GM21360 (cell line): Measurements from ENCODE around the gene INF2.

Experiments
- ATAC-seq: cut with Tn5 transposase; IDR thresholded peaks from one replicate; pipeline ENCODE4 v1.9.1; 2021; ENCODE audit warnings: mild to moderate bottlenecking, moderate library complexity; ENCODE audit not compliant: unreplicated experiment

INF2 gene

DNA sequence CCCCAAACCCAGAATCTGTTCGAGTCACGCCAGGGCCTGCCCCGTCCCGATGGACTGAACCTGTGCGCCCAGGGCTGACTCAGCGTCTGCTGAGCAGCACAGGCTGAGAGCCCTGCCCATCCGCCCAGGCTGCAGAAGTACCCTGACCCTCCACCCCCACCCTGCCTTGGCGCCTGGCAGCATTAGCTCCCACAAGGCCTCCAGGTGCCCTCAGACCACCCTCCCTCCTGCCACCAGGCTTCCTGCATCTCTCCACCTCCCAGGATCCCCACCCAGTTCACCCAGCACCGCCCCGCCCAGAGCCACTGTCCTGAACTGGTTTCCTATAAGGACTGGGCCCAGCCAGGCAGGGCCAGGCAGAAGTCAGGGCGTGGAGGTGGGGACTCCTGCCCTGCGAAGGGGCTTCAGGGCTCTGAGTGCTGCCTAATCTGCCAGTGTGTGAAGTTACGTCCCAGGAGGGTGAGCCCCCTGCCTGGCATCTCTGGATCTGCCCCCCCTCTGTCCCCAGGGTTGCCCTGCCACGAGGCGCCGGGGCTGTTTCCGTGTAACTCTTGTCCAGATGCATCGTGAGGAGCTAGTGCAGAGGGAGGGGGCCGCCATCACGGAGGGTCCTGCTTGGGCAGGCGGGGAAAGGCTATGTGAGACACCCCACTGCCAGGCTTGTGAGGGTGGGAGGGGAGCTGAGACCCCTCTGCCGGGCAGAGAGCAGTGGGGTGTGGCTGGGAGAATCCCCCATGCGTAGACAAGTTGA lies 43.7 kb downstream of the INF2 start:
- ATAC-seq, result no peak

DNA sequence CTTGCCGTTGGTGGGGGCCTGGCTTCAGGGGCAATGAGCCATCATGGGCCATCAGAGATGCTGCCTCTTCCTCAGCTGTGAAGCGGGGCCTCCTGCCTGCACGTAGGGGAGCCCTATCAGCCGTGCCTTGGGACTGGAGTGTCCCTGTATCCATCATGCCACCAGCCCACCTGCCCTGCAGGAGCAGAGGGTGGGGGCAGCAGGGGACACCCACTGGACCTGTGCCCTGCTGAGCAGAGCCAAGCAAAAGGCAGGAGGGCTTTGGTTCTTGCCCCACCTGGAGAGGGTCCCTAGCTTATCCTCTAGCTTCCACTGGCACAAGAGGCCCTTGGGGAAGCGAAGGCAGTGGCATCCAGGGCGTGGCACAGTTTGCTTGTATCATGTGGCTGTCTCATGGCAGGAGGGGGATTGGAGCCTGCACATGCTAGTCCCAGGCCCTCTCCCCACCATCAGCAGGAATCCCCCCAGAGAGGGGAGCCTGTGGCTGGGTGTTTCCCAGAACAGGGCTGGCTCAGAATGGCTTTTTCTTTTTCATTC lies 44.7 kb downstream of the INF2 start:
- ATAC-seq, result no peak

DNA sequence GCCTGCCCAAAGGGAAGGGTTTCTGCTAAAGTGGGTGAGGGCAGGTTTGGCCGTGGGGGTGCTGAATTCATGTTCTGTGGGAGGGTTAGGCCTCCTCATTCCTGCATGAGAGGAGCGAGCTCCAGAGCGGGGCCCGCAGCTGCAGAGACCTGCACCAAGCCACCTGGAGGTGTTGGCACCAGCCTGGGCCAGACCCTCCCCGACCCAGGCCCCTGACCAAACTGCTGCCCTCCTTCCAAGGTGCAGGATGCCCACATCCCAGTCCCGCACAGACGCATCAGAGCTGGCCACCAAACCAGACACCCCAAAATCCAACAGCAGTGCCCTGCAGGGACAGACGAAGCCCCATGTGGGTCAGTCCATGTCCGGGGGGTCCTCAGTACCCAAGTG lies 45.2 kb downstream of the INF2 start:
- ATAC-seq, result no peak

DNA sequence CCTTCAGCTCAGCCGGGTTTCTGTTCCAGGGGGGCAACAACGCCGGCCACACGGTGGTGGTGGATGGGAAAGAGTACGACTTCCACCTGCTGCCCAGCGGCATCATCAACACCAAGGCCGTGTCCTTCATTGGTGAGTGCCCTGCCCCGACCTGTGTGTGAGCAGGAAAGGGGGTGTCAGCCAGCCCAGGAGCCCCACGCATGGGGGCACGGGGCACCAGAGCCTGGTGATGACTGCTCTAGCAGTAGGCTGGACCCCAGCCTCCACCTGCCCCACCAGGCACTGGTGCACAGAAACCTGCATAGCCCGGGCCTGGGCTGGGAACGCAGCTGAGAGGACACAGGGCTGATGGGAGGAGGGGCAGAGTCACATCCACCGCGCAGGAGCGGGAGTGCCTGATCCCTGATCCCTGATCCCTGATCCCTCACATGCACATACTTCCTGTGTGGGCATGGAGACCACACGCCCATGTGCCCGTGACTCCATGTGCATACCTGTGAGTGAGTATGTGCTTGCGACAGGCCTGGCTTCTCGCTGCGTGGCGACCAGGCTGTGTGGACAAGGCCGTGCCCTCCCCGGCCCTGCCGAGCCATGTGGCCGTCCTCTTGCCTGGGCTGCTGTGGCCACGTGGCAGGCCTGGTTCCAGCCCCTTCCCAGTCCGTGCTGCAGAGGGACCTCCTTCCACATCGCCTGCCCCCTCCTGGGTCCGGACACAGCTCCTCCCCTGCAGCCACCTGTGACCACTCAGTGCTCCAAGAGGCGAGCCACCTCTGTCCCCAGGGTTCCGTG lies 45.8 kb downstream of the INF2 start:
- ATAC-seq, result no peak

DNA sequence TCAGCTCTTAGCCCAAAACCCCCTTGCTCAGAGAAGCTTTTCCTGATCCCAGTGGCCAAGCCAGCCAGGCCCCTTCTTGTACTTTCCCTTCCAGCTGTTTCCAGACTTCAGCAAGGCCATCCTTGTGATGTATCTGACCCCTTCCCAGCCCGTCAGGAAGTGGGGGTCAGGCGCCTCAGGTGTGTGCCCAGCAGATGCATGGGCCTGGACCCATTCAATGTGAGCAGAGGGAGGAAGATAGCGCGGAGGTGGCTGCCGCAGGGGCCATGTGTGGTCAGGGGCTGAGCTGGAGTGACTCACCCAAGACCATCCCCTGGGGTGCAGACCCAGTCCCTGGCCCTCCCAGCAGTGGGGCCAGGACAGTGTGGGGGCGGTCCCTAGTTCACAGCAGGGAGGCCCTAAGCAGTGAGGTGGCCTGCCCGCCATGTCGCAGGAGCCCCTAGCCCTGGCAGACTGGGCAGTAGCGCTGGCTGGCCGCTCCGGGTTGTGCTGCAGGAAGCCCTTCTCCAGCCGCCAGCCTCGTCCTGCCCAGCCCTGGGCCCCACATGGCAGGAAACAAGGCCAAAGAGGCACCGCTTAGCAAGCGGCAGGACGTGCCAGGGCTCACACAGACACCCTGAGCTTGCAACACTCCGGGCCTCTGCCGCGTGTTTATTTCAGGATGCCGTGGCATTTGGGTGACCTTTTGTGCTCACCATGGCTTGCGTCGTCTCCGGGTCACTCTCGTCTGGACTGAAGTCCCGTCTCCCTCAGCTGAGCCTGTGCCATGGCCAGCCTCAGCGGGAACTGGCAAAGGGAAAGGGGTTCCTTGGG lies 46.6 kb downstream of the INF2 start:
- no peak for ATAC-seq

DNA sequence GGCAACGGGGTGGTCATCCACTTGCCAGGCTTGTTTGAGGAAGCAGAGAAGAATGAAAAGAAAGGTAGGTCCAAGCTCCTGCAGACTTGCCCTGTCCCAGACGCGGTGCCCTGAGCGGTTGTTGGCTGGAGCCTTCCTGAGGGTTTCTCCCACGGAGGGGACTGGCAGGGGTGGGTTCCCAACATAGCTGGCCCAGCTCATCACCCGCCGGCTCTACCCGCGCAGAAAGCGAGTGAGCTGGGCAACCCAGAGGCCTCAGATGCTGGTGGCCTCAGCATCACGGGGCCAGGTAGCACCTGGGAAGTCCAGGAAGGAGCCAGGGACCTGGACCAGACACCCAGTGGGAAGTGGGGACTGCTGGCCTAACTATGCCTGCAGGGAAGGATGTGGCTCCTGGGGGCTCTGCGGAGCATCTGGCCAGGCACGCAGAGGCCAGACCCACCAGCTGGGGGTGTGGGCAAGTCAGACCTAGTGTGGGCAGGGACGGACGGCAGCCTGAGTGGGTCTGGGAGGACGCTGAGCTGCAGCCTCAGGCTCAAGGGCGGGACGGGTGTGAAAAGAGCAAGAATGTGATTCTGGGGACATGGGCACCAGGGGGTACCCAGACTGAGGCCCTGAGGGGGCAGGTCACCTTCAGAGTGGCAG lies 49.1 kb downstream of the INF2 start:
- ATAC-seq, result no peak

DNA sequence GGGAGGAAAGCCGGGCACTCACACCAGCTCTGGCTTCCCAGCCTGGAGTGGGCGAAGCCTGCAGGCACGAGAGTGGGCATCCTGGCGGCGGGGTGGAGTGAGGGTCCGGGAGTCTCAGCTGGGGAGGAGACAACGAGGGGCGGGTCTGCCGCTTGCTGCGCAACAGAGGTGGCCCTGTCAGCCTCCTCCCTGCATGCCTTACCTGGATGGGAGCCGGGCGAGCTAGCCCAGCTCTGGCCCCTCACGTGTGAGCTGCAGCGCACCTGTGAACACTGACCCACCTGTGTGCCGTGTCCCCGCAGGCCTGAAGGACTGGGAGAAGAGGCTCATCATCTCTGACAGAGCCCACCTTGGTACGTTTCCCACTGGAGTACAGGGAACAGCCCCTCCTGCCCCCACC lies 49.6 kb downstream of the INF2 start:
- no peak for ATAC-seq

DNA sequence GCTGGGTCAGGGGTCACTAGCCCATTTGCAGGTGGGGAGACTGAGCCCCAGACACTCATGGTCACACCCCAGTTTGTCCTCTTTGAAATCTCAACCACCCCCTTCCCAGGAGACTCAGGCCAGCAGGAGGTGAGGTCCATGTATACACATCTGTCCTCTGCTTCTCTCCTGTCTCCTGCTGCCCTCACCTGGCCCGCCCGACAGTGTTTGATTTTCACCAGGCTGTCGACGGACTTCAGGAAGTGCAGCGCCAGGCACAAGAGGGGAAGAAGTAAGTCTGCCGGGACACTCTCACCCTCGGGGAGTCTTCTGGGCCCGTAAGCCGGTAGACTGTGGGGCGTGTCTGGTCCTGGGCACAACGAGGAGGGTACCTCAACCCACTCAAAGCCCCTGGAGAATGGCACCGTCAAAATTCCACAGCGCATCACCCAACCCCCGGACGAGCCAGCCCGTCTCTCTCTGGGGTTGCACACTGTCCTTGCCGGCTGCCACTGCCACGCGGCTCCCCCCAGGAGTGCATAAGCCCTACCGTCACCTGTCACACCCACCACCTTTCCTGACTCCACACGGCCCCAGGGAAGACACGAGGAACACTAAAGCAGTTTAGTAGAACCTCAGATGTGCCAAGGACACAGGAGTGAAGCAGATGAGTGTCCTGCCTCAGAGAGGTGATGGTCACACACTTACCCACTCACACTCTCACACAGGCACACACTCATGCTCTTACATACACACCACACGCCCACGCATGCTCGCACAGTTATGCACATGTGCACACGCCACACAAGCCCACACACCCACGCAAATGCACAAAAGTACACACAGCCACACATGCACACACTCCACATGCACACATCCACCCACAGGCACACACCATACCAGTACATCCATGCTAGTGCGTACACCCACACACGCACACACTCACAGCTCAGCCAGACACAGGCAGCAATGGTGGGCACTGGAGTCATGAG lies 50.4 kb downstream of the INF2 start:
- ATAC-seq, result no peak

DNA sequence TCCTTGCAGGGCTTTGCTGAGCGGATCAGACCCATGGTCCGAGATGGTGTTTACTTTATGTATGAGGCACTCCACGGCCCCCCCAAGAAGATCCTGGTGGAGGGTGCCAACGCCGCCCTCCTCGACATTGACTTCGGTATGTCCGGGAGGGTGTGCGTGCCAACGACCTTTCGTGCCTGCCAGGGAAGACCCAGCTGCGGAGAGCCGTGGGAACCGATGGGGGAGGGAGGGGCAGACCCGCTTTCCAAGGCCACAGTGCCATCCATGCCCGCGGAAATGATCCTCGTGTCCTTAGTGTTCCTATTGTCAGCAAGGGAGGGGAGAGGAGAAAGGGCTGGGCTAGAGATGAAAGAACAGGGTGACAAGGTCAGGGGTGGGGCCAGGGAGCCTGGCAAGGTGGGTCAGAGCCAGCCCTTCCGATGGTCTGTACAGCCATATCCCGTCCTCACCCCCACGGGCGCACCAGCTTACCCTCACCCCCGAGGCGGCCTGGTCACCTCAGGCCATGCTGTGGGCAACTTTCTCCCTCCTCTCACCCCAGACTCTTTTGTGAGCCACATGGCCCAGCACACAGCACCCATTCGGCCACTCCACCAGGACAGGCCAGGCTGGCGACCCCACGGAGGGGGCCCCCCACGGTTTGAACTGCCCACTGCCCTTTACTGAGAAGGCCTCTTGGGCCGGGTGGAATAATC lies 51.8 kb downstream of the INF2 start:
- ATAC-seq, result no peak

DNA sequence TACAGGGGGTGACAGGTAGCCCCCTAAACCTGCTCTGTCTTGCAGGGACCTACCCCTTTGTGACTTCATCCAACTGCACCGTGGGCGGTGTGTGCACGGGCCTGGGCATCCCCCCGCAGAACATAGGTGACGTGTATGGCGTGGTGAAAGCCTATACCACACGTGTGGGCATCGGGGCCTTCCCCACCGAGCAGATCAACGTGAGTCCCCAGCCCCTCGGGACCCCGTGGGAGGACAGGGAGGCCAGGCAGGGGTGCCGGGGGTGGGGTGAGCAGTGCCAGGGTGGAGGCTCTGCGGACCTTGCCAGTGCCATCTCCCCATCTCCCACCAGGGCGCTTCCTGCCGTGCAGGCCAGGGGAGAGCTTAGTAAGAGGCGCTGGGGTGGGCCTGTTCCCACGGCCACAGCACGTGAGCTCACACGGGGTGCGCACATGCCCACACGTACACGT lies 52.4 kb downstream of the INF2 start:
- no peak for ATAC-seq

DNA sequence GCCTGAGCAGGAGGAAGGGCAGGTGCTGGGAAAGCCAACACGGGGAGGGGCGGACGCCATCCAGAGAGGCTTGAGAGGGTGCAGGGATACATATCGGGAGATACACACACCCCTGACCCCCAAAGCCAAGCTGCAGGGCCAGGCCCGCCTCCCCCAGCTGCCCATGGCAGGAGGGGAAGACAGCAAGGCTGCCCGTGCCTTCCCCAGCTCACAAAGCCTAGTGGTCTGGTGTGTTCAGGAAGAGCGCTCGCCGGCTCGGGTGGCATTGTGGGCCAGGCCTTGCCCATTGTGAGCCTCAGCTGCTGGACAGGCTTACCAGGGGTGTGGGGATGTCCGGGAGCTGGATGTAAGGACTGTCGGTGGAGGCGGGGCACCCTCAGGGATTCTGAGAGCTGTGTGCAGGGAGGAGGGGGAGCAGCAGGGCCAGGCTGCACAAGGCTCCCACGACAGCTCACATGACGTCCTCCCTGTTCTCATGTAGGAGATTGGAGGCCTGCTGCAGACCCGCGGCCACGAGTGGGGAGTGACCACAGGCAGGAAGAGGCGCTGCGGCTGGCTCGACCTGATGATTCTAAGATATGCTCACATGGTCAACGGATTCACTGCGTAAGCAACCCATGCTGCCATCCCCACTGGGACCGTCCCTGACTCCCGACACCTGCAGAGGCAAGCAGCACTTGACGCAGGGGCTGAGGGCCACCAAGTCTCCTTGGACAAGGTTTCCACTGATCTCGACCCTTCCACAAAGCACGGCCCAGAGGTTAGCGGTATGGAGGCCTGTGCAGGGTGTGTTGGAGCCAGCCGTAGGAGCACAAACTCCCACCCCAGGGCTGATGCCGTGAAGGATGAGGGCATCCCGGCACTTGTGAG lies 53.4 kb downstream of the INF2 start:
- ATAC-seq, result no peak

DNA sequence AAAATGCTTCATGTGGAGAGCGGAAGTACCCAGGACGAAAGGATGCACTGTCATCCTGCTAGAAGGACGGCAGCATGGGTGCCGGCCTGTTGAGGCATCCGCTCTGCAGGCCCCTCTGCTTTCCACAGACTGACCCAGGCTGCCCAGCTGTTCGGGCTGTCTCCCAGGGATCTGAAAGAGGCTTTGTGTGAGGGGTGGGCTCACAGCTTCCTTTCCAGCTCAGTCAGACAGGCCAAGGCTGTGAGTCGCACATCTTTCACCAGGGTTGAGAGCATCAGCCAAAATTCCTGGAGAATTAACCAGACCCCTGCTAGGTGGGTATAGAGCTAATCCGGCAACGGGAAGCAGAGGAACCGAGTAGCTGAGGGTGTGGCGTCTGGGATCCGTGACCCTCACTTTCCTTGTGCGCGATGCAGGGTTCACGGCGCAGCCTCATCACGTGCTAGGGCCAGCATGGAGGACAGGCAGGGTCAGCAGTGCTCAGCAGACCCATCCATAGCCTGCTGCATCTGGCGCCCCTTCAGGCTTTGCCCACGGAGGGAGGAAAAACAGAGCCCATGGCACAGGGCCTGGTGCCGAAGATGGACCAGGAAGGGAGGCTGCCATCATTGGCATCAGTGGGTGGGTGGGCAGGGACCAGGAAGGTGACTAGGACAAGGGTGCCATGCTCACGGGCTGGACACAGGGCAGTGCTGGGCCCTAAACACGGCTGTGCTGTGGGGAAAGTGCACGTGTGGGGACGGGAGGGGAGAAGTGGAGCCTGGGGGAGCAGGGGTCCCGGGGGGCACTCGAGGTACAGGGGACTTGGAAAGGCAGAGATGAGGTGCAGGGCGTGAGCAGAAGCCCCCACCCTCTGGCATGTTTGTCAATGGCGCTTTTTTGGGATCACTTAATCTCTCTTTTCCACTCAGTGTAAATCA lies 54.3 kb downstream of the INF2 start:
- ATAC-seq, result no peak

DNA sequence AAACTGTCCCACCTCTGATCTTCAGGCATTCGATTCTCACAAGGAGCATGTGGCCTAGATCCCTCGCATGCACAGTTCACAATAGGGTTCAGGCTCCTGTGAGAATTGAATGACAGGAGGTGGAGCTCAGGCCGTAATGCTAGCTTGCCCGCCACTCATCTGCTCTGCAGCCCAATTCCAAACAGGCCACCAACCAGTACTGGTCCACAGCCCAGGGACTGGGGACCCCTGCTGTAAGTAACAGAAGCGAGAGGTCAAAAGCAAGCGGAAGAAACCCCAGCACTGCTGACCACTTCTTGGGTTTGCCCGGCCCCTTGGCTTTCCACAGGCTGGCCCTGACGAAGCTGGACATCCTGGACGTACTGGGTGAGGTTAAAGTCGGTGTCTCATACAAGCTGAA lies 55.1 kb downstream of the INF2 start:
- ATAC-seq, result no peak

DNA sequence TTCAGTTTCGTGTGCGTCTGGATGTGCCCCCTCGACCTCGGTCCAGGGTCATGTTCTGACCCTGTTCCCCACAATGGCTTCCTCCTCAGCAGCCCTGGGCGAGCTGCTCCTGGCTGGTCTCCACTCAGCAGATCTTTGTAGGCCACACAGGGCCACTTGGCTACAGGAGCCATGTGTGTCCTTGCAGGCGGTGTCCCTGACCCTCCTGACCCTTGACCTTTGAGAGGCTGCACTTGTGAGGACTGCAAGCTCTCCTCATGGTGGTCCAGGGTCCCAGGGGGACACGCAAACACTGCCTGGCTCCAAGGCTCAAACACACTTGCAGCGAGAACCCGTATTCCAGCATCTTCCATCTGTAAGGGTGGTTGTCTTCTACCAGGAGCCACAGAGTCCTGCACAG lies 56.0 kb downstream of the INF2 start:
- no peak for ATAC-seq

DNA sequence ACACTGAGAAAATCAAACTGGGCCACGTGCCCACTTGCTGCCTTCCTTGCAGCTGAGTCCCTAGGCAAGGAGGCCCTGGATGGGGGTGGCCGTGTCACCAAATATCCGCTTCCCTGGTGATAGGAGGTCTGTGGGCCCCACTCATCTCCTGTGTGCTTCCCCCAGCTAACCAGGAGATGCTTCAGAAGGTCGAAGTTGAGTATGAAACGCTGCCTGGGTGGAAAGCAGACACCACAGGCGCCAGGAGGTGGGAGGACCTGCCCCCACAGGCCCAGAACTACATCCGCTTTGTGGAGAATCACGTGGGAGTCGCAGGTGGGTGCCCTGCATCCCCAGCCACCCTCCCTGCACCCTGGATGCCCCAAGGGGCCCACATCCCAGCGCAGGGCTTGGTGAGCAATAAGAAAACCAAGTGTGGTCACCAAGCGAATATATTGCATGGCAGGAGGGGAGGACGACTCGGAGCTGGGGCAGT lies 56.7 kb downstream of the INF2 start:
- ATAC-seq, result no peak

DNA sequence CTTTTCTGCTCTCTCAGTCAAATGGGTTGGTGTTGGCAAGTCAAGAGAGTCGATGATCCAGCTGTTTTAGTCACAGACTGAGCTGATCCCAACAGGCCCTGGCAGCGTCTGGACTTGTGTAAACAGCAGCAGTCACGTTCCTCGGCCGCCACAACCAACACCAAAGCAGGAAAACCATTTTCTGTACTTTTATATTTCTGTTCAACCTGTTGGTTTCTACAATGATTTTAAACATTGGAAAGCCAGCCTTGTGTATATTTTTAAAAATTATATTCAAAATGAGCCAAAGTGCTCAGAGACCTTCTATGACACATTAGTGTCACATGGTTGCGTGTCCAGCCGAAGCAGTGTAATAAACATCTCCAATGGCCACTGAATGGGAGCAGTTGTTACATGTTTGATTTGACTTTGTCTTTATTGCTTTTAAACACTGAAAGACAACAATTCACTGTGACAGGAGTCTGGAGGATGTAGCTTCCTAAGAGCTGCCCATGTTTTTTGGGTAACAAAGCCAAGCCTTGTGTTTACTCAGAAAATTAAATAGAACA lies 57.6 kb downstream of the INF2 start:
- no peak for ATAC-seq

DNA sequence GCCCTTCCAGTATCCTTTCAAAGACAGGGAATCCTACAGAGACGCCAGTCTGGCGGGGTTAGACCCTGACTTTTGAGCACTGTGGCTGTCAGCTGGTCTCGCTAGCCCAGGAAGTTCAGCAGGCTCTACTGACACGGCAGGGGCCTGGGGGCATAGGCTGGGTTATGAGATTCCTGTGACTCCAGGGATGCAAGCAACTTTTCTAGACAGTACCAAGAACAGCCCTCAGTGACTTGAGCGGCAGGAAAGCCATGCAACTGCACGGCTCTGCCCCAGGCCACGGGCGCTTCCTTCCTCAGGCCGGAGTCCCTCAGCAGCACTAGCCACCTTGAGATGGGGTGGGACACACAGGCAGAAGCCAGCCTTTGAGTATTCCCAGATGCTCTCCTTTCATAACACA lies 58.5 kb downstream of the INF2 start:
- ATAC-seq, result no peak
